CD4-positive, CD25-positive, alpha-beta regulatory T cell (primary cell): ENCODE measurements around the gene LY6G5B. TPM values are rescaled to one million over a fixed set of nuclear protein-coding genes. Genes with fewer than 3 reads are reported as not detected.

ENCODE experiments used
- ATAC-seq, 2 donors: fragments of 150-1000 bp; cut with Tn5 transposase; one replicate each; pipeline ENCODE4 v1.10.0; 2021; ENCODE audit warnings: low read depth in 2 of 2, moderate number of reproducible peaks in 2 of 2, moderate library complexity in 1 of 2
- DNase-seq, 3 donors: peaks; one replicate each; pipeline versions ENCODE4 v3.0.0 to v3.0.0-alpha.2; 2012 to 2022; ENCODE audit warnings: mixed read lengths in 1 of 3
- H3K27ac ChIP-seq: one replicate; pipeline ENCODE4 v1.7.0; 2013; ENCODE audit warnings: mild to moderate bottlenecking, low read length; ENCODE audit not compliant: insufficient read depth, poor library complexity, severe bottlenecking
- H3K27me3 ChIP-seq: one replicate; pipeline ENCODE4 v1.7.0; 2013; ENCODE audit warnings: low read length; ENCODE audit not compliant: control insufficient read depth, insufficient read depth
- H3K36me3 ChIP-seq: one replicate; pipeline ENCODE4 v1.7.0; 2013; ENCODE audit warnings: mild to moderate bottlenecking, low read length, moderate library complexity; ENCODE audit not compliant: control insufficient read depth, insufficient read depth
- H3K4me1 ChIP-seq: 2 replicates; pipeline ENCODE4 v1.7.0; 2013; ENCODE audit warnings: mild to moderate bottlenecking, low read length; ENCODE audit not compliant: insufficient read depth, control insufficient read depth, poor library complexity, severe bottlenecking
- H3K4me3 ChIP-seq: one replicate; pipeline ENCODE4 v1.7.0; 2013; ENCODE audit warnings: low read depth, mild to moderate bottlenecking, low read length, moderate library complexity
- H3K9me3 ChIP-seq, 2 experiments: 1 replicate in 1 of 2; 2 replicates in 1 of 2; pipeline ENCODE4 v1.7.0; 2013; ENCODE audit warnings: low read length in 2 of 2, mild to moderate bottlenecking in 1 of 2, moderate library complexity in 1 of 2; ENCODE audit not compliant: control insufficient read depth in 2 of 2
- H3K27ac Mint-ChIP-seq, 3 donors: one replicate each; pipeline ENCODE4 v1.8.0; 2020 to 2022; ENCODE audit warnings: mild to moderate bottlenecking in 3 of 3, mixed read lengths in 3 of 3, moderate library complexity in 2 of 3
- H3K27me3 Mint-ChIP-seq: one replicate; pipeline ENCODE4 v1.8.0; 2022; ENCODE audit warnings: mild to moderate bottlenecking, mixed read lengths
- H3K36me3 Mint-ChIP-seq: one replicate; pipeline ENCODE4 v1.8.0; 2020; ENCODE audit warnings: mixed read lengths
- H3K4me1 Mint-ChIP-seq, 4 donors: one replicate each; pipeline ENCODE4 v1.8.0; 2020 to 2022; ENCODE audit warnings: mixed read lengths in 4 of 4, mild to moderate bottlenecking in 1 of 4
- H3K4me3 Mint-ChIP-seq, 4 donors: one replicate each; pipeline ENCODE4 v1.8.0; 2020 to 2022; ENCODE audit warnings: mild to moderate bottlenecking in 4 of 4, mixed read lengths in 4 of 4, moderate library complexity in 3 of 4
- H3K9me3 Mint-ChIP-seq, 7 donors: one replicate each; pipeline ENCODE4 v1.8.0; 2020 to 2022; ENCODE audit warnings: mixed read lengths in 7 of 7, mild to moderate bottlenecking in 3 of 7, moderate library complexity in 2 of 7
- polyA plus RNA-seq, 4 donors: library from polyadenylated mRNA; unstranded; fragments of 300-500 nt; fragmentation: Illumina TruSeq; gene quantifications; one replicate each; pipeline ENCODE4 v1.2.3, GENCODE V29; 2021
- total RNA-seq: library from RNA; stranded (reverse); gene quantifications from one replicate; pipeline ENCODE4 v1.2.3, GENCODE V29; 2022

The LY6G5B gene
- total and polyA plus RNA-seq, 5 donors from 2014 or later: 38.8 TPM; not detected in 4

DNA sequence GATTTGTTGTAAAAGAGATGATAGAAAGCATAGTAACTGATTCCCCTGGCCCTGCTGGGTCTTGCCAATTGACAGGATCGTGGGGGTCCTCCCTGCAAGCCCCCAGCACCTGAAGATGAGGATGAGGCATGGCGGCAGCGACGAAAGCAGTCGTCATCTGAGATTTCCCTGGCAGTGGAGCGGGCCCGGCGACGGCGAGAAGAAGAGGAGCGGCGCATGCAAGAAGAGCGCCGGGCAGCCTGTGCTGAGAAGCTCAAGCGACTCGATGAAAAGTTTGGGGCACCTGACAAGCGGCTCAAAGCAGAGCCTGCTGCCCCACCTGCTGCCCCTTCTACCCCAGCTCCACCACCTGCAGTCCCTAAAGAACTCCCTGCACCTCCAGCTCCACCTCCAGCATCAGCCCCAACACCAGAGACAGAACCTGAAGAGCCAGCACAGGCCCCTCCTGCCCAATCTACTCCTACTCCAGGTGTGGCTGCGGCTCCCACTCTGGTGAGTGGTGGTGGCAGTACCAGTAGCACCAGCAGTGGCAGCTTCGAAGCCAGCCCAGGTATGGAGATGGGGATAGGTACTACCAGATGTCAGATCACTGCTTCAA is 42.0 kb upstream of the LY6G5B start:
- Mint-ChIP-seq H3K4me1 (peaks cover 0 to 13% (median 10%) of the 10 kb centered on the region in 4 donors), H3K27me3 (no peaks in the 10 kb centered on the region), H3K4me3 (no peak overlapping the region), H3K27ac (peak overlapping the region in 1 of 3 donors; percentile 74), H3K36me3 (peaks cover 50% of the 10 kb centered on the region), H3K9me3 (peaks cover 0 to 1% (median 0%) of the 10 kb centered on the region in 7 donors)
- DNase-seq (no peak), ATAC-seq (no peak)
- H3K27ac ChIP-seq: no peak overlapping the region
- H3K4me1 ChIP-seq: no peaks in the 10 kb centered on the region
- H3K4me3 ChIP-seq: no peak overlapping the region
- H3K36me3 ChIP-seq: peaks cover 85% of the 10 kb centered on the region
- H3K27me3 ChIP-seq: no peaks in the 10 kb centered on the region
- H3K9me3 ChIP-seq: no peaks in the 10 kb centered on the region

DNA sequence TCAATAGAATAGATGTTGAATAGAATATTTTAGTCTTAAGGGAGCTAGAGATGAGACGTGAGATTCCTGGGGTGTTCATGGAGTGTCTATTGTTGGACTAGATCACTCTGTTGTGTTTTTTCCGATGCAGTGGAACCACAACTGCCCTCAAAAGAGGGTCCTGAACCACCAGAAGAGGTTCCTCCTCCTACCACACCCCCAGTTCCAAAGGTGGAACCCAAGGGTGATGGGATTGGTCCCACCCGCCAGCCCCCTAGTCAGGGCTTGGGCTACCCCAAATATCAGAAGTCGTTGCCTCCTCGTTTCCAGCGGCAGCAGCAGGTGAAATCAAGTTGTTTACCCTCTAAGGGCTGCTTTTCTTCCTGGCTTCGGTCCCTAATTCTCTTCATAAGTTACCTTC is 40.8 kb upstream of the LY6G5B start:
- H3K4me3 Mint-ChIP-seq: no peak overlapping the region
- DNase-seq (no peak), ATAC-seq (no peak)
- Histone ChIP-seq H3K9me3 (no peaks in the 10 kb centered on the region), H3K36me3 (peaks cover 86% of the 10 kb centered on the region), H3K27me3 (no peaks in the 10 kb centered on the region), H3K4me3 (no peak overlapping the region), H3K4me1 (no peaks in the 10 kb centered on the region), H3K27ac (no peak overlapping the region)
- H3K27me3 Mint-ChIP-seq: no peaks in the 10 kb centered on the region
- peaks cover 0 to 9% (median 7%) of the 10 kb centered on the region in 4 donors for H3K4me1 Mint-ChIP-seq
- peaks cover 0 to 1% (median 0%) of the 10 kb centered on the region in 7 donors for H3K9me3 Mint-ChIP-seq
- H3K36me3 Mint-ChIP-seq: peaks cover 51% of the 10 kb centered on the region
- no peak overlapping the region for H3K27ac Mint-ChIP-seq

GRCh38 chr6:31630177-31630934 is 39.4 kb upstream of the LY6G5B start:
- H3K36me3 ChIP-seq: peaks cover 86% of the 10 kb centered on the region
- ATAC-seq (no peak), DNase-seq (no peak)
- no peaks in the 10 kb centered on the region for H3K27me3 Mint-ChIP-seq
- peaks cover 0 to 9% (median 7%) of the 10 kb centered on the region in 4 donors for H3K4me1 Mint-ChIP-seq
- H3K4me3 Mint-ChIP-seq: no peak overlapping the region
- H3K27me3 ChIP-seq: no peaks in the 10 kb centered on the region
- H3K36me3 Mint-ChIP-seq: peaks cover 53% of the 10 kb centered on the region
- H3K27ac ChIP-seq: no peak overlapping the region
- no peak overlapping the region for H3K4me3 ChIP-seq
- H3K27ac Mint-ChIP-seq: no peak overlapping the region
- peaks cover 0 to 1% (median 0%) of the 10 kb centered on the region in 7 donors for H3K9me3 Mint-ChIP-seq
- H3K9me3 ChIP-seq: no peaks in the 10 kb centered on the region
- H3K4me1 ChIP-seq: no peaks in the 10 kb centered on the region

GRCh38 chr6:31631209-31631608 is 38.6 kb upstream of the LY6G5B start:
- DNase-seq: no peak
- H3K27ac ChIP-seq: no peak overlapping the region
- no peaks in the 10 kb centered on the region for H3K4me1 ChIP-seq
- H3K4me3 ChIP-seq: no peak overlapping the region
- Mint-ChIP-seq H3K4me3 (no peak overlapping the region), H3K27ac (peak overlapping the region in 1 of 3 donors; percentile 28), H3K9me3 (peaks cover 0 to 1% (median 0%) of the 10 kb centered on the region in 7 donors), H3K36me3 (peaks cover 52% of the 10 kb centered on the region), H3K27me3 (no peaks in the 10 kb centered on the region), H3K4me1 (peaks cover 0 to 12% (median 4%) of the 10 kb centered on the region in 4 donors)
- H3K27me3 ChIP-seq: no peaks in the 10 kb centered on the region
- no peak for ATAC-seq
- peaks cover 86% of the 10 kb centered on the region for H3K36me3 ChIP-seq
- no peaks in the 10 kb centered on the region for H3K9me3 ChIP-seq

DNA sequence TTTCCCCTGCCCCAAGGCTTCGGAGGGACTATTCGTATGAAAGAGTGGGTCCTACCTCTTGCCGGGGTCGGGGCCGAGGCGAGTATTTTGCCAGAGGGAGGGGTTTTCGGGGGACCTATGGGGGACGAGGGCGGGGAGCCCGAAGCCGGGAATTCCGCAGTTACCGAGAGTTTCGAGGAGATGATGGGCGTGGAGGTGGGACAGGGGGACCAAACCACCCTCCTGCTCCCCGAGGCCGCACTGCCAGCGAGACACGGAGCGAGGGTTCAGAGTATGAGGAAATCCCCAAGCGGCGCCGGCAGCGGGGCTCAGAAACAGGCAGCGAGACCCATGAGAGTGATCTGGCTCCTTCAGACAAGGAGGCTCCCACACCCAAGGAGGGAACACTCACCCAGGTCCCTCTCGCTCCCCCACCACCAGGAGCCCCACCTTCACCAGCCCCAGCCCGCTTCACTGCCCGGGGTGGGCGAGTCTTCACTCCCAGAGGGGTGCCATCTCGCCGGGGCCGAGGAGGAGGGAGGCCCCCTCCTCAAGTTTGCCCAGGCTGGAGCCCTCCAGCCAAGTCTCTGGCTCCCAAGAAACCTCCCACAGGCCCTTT is 38.0 kb upstream of the LY6G5B start:
- Mint-ChIP-seq H3K27me3 (no peaks in the 10 kb centered on the region), H3K4me3 (no peak overlapping the region), H3K27ac (peak overlapping the region in 1 of 3 donors; percentile 52), H3K36me3 (peaks cover 52% of the 10 kb centered on the region), H3K9me3 (peaks cover 0 to 1% (median 0%) of the 10 kb centered on the region in 7 donors), H3K4me1 (peaks cover 0 to 10% (median 2%) of the 10 kb centered on the region in 4 donors)
- Histone ChIP-seq H3K27ac (no peak overlapping the region), H3K36me3 (peaks cover 86% of the 10 kb centered on the region), H3K4me3 (no peak overlapping the region), H3K9me3 (no peaks in the 10 kb centered on the region), H3K4me1 (no peaks in the 10 kb centered on the region), H3K27me3 (no peaks in the 10 kb centered on the region)
- DNase-seq (no peak), ATAC-seq (no peak)

DNA sequence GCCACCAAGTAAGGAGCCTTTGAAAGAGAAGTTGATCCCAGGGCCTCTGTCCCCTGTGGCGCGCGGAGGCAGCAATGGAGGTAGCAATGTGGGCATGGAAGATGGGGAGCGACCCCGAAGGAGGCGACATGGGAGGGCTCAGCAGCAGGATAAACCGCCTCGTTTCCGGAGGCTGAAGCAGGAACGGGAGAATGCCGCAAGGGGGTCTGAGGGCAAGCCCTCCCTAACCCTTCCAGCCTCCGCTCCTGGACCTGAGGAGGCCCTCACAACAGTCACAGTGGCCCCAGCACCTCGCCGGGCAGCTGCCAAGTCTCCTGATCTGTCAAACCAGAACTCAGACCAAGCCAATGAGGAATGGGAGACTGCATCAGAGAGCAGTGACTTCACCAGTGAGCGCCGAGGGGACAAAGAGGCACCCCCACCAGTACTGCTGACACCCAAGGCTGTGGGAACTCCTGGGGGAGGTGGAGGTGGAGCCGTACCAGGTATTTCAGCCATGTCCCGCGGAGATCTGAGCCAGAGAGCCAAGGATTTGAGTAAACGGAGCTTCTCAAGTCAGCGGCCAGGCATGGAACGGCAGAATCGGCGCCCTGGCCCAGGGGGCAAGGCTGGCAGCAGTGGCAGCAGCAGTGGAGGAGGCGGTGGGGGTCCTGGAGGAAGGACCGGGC is 37.4 kb upstream of the LY6G5B start:
- Mint-ChIP-seq H3K4me3 (no peak overlapping the region), H3K27me3 (no peaks in the 10 kb centered on the region), H3K27ac (no peak overlapping the region), H3K36me3 (peaks cover 46% of the 10 kb centered on the region), H3K4me1 (peaks cover 0 to 10% (median under 1%) of the 10 kb centered on the region in 4 donors), H3K9me3 (peaks cover 0 to 1% (median 0%) of the 10 kb centered on the region in 7 donors)
- no peak overlapping the region for H3K4me3 ChIP-seq
- H3K27me3 ChIP-seq: no peaks in the 10 kb centered on the region
- H3K36me3 ChIP-seq: peaks cover 85% of the 10 kb centered on the region
- no peaks in the 10 kb centered on the region for H3K9me3 ChIP-seq
- no peak overlapping the region for H3K27ac ChIP-seq
- ATAC-seq (no peak), DNase-seq (no peak)
- no peaks in the 10 kb centered on the region for H3K4me1 ChIP-seq

DNA sequence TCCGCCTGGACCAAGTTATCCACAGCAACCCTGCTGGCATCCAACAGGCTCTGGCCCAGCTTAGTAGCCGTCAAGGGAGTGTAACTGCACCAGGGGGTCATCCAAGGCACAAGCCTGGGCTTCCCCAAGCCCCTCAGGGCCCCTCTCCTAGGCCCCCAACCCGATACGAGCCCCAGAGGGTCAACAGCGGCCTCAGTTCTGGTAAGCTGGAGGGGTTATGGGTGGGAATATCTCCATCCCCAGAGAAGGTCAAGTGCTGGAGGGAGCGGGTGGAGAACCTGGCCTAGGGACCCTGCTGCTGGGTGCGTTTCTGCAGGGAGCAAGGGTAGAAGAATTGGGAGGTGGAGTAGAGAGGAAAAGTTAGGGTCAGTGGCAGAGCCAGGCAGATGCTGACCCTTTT is 36.3 kb upstream of the LY6G5B start:
- Mint-ChIP-seq H3K27ac (no peak overlapping the region), H3K27me3 (no peaks in the 10 kb centered on the region), H3K4me1 (peaks cover 0 to 7% (median 0%) of the 10 kb centered on the region in 4 donors), H3K9me3 (no peaks in the 10 kb centered on the region), H3K4me3 (no peak overlapping the region), H3K36me3 (peaks cover 43% of the 10 kb centered on the region)
- Histone ChIP-seq H3K36me3 (peaks cover 81% of the 10 kb centered on the region), H3K4me1 (no peaks in the 10 kb centered on the region), H3K9me3 (no peaks in the 10 kb centered on the region), H3K27me3 (no peaks in the 10 kb centered on the region), H3K27ac (no peak overlapping the region), H3K4me3 (no peak overlapping the region)
- DNase-seq (no peak), ATAC-seq (no peak)
